GM21576 (cell line): Measurements from ENCODE around the gene CYTIP.

Experiments used
- ATAC-seq: cut with Tn5 transposase; IDR thresholded peaks from one replicate; pipeline ENCODE4 v1.9.1; 2021; ENCODE audit warnings: mild to moderate bottlenecking, moderate library complexity; ENCODE audit not compliant: unreplicated experiment

The CYTIP gene

DNA sequence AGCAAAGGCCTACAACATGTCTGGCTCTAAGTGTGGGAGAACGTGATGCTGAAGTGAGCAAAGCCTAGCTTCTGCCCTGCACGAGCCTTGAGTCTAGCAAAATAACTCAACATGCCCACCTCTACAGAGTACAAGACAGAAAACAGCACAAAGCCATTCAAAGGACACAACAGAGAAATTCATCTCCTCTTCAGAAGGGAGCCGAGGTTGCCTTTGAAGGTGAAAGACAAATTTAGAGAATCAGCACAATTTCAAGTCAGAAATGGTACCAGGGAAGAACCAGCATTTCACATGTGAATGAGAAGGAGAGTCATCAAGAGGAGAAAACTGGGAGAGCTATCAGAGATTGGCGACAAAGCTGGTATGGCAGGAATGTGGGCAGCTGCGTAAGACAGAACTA is 21.7 kb upstream of the CYTIP start:
- ATAC-seq, result no peak

DNA sequence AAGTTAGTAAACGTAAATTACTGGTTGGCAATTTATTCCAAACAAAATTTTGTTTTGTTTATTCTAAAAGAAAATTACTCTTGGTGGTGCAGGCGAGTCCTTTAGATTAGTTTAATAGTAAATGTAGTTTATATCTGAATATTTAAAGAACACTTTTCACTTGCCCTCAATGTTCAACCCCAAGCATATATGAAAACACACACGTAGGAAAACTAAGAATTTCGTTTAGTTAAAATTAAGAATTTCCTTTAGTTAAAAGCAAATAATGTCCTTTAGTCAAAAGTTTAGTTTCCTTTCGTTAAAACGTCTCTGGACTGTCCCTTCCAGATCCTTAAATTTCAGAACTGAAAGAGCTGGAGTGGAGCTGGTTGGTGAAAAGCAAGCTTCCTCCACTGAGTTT is 19.1 kb upstream of the CYTIP start:
- ATAC-seq, result no peak

DNA sequence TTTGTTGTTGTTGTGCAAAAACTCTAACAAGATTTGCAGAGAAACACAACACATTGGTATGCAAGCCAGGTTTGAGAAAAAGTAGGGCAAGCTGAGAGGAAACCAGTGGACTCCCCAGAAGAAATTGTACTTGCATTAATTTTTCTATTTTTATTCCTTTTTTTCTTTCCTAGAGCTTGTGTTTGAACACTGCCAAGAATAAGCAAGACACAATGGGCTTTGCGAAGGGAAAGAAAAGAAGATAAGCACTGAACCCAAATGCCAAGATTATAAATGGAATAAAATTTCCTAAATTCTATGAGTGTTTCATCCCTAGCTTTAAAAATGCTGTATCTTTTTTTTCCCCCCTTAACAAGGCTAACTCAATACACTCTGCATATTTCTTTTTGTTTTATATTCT is 17.0 kb upstream of the CYTIP start:
- no peak for ATAC-seq

DNA sequence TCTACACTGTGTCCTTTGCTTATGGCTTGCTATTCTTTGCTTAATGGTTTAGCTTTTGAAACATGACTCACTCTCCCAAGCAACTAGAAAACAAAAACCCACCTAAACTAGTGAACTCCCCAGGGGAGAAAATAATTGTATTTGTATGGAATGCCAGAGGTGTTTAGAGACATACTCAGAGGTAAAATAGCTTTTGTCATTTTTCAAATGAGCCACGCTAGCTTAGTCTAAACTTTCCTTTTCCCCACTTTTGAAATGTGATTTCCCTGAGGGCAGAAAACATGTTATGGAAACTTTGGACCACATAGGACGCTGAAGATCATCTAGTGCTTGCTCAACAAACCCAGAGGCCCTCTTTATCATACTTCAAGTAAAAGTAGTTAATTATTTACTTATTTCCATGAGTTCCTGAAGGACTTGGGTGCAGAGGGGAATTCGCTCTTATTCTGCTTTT is 16.5 kb upstream of the CYTIP start:
- no peak for ATAC-seq

DNA sequence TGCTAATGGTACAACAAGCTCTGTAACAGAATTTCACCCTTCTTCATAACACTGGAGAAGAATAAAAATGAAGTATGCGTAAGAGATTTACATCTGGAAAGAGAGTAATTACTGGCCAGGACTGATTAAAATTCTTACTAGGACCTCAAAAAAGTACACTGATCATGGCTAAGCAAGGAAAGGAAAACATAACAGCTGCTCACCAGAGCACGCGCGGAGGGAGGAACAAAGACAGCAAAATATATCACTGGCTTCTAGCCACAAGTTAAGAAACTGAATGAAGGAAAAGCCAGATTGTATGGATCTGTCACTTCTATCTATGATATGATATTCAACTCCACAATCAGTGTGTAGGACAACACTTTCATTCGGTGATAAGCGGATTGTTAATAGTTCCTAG is 15.6 kb upstream of the CYTIP start:
- no peak for ATAC-seq

DNA sequence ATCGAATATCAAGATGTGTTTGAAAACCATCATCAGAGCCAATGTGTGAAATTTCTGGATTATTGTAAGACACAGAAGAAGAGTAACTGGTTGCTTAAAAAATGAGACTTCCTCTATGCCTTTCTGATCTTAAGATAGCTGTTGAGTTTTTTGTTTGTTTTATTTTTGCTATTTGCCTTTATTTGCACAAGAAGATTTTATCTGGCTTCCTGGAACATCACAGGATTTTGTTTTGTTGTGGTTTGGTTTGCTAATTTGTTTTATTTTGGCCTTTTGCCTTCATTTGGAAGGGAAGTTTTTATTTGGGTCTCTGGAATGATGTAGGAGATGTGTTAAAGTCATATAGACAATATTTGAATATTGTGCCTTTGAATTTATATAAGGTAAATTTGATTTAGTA is 3.9 kb upstream of the CYTIP start:
- ATAC-seq, result no peak

DNA sequence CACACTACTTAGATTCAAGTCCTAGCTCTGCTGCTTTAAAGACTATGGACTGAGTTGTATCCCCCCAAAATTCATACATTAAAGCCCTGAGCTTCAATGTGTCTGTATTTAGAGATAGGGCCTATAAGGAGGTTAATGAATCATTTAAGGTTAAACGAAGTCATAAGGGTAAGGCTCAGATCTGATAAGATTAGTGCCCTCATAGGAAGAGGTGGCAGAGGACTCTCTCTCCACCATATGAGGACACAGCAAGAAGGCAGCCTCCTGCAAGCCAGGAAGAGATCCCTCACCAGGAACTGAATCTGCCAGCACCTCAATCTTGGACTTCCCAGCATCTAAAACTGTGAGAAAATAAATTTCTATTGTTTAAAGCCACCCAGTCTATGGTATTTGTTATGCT is 3.1 kb upstream of the CYTIP start:
- ATAC-seq, result no peak

DNA sequence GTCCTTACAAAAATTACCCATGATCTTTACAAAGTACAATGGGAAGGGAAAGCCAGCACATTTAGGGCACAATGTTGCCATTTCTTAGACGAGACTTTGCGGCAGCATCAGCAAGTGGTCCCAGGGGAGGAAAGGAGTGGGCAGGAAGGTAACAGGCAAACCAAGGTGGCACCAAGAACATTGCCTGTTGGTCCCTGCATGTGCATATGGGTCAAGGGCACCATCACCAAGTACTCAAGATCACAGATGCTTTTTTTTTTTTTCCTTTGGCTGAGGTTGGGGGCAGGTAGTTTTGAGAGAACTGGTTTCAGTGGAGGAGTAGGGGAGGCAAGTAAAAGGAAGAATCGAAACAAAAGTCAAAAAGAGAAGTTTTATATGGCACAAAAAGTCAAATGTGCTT is 752 bp upstream of the CYTIP start:
- peak; percentile 26 for ATAC-seq

DNA sequence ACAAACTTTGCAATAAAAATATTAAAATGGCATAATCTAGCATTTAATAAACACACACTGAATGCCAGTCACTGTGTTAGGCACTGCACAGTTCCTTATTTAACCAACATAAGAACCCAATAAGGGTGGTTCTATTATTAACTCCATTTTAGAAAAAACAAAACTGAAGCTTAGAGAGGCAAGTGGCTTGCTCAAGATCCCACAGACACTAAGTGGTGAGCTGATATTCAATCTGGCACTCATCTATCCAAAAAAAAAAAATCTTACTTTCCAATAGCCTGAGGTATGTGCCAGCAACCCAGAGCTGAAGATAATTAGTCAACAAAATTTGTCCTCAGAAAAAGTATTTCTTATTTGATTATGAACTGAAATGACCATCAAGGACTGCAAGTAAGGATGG is 799 bp downstream of the CYTIP start:
- ATAC-seq, result no peak

DNA sequence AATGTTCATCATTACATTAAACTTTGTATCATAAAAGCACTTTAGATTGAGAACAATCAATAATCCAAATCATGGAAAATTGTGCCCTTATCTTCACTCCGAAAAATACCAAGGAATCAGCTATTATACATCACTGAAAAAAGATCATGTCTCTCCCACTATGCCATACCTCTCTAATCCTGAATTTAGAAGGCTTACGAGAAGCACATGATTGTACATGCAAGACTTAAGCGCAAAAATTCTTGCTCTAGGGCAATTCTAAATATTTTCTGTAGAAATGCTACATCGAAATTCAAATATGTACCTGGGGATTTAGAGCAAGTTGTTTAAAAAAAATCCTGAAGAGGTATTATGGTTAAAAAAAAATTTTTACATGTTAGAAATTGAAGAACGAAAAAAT is 1.3 kb downstream of the CYTIP start:
- ATAC-seq, result no peak

DNA sequence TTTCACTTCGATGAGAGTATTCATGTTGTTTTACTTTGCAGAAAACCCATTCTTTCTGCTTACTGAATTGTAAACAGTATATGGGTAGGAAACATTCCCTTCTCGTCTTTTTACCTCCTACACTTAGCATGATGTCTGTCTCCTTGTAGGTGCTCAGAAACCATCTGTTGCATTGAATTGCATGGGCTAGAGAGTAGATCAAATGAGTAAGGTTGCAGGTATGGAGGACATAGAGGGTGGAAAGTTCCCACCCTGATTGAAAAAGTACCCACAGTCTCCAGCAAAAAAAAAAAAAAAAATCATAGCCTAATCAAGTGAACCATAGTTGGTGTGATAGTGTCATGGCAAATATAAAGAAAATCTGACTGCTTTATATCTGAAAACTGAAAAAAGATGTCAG is 1.7 kb downstream of the CYTIP start:
- no peak for ATAC-seq

DNA sequence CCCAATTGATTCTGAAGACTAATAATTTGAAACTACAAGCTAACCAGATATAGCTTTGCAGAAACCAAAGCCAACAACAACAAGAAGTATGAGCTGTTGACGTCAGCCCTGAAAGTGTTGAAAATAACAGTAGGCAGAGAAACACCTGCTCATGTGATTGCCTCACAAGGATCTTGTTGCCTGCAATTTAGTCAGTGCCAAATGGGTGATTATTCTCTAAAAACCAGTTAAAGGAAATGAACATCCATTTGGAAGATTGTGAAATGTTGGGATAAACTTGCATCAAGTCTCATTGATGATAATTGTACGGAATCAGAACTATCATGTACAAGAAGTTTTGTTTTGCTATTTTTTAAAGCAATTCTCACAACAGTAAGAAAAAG is 2.8 kb downstream of the CYTIP start:
- ATAC-seq, result peak; percentile 43

DNA sequence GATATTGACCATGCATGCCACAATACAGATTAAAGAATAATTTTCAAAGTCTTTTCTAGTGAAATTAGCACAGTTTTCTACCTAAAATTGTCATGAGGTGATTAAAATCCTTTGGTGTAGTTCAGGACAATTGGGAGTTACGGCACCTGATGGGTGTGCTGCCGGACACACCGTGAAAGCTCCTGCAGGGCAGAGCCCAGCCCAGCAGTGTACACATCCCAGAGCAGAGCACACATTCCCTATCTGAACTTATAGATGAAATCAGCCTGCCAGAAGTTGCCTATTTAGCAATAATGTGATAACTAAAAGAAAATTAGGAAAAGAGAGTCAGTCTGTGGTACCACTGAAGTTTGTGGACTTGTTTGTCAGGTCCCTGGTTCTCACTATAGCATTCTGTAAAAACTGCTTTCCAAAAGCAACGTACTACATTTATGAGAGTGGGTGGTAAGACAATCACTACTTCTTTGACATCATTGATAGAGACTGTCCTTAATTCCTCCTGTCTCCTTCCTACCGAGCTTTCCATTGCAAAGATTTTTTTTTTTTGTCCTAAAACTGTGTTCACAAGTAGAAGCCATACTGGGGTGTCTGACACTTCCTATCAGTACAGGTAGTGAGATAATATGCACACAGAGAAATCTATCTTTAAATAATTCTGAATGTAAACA is 3.4 kb downstream of the CYTIP start:
- ATAC-seq, result no peak

DNA sequence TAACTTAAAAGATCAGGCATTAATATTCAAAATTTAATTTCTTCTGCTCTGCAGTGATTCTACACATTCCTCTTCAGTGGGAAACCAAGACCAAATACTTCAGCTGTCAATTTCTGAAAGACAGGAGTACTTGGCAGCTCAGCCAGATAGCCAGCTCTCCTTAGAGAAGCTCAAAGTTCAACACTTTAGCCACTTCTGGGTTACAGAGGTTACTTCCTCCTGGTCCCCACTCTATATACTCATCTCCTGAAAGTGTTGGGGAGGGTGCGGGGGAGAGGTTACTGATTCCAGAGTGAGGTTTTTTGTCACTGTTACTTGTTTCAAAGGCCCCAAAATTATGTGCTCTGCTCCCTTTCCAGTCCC is 4.1 kb downstream of the CYTIP start:
- peak; percentile 37 for ATAC-seq

DNA sequence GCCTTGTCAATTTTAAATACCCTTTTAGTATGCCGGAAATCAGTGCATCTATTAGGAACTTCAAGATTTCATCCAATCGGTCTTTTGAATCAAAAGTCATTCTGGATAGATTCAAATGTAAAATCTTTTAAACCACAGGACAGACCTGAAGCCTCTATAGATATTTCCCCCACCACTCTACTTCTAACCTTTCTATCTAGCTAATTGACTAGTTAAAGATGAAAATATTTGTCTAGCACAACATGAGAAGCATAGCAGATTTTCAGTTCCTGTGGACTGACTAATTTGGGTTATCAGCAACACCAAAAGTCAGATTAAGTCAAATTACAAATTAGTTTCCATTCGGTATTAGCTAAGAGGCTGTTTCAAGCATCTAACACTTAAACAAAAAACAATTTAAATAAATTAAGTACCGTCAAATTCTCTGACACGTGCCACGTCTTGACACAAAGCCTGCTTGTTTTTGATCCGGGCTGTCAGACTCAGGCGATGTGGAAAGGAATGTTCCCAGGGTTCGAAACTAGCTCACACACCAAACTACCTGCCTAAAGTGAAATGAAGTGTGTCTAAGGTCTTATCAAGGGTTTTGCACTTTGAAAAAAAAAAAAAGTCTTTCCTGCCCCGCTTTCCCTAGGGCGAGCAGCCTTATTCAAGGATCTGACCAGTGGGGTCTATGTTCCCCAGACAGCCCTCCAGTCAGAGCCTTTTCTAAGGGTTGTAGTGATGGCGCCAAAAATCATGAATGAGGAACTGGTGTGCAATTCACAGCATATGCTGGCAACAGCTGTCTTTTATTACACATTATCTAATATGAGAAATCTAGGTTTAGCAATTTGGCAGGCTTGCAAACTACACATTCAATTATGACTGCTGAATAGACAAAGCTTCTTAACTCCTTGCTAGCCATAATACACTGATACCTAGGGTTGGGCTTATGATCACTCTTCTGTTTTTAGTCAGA is 4.7 kb downstream of the CYTIP start:
- ATAC-seq, result no peak

DNA sequence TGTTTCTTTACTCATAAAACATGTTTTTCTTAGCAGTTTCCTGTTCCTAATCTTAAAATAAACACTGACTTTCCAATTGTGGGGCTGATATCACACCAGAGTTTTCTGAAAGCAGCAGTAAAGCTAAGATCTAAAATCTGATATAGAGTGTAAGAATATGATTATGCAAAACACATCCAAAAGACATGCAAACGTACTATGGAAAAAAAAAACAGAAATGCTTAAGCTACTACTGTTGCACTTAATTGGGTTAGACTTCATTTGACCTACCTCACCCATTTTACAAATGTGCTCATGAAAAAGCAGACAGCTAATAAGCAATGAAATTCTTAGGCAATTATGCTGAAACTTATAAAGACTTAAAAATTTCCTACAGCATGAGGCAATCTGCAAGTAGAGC is 10.5 kb downstream of the CYTIP start:
- no peak for ATAC-seq

DNA sequence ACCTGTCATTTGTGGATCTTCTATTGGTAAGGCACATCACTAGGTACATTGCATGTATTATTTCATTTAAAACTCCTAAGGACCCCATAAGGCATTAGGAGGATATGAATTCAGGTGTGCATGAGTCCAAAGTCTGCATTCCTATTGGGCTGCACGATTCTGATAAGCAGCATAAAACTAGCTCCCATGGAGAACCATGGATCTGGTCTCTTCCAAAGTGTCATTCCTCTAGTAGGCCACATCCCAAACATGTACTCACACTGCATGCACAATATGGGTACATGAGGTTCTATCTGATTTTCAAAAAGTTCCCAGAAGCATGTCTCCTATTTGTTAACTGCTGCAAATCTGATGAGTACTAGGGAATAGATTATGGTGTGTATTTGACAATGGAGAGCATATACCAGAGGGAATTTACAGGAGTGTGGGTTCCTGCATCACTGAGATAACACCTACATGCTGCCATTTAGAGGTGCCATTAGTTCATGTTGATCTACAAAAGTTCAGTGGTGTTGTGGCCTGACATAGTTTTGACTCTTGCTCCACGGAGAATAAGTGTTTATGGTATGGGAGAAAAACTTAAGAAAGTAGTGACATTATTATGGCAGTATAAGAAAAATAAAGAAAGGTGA is 11.3 kb downstream of the CYTIP start:
- ATAC-seq, result no peak

DNA sequence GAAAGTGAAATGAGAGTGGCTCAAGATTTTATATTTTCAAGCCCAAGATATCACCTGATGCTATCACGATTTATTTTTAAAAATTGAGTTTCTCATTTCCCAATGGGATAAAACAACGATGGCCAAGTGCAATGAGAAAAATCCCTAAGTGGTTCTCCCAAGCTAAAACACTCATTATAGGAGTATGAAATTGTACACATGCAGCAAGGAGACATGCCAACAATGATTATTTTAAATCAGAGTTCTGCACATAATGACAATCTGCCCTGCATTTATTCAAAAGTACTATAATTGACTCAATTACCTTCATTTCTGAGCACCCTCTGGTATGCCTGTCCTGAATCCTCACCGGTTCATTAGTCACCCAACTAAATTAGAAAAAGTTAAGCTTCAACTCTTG is 12.7 kb downstream of the CYTIP start:
- no peak for ATAC-seq

DNA sequence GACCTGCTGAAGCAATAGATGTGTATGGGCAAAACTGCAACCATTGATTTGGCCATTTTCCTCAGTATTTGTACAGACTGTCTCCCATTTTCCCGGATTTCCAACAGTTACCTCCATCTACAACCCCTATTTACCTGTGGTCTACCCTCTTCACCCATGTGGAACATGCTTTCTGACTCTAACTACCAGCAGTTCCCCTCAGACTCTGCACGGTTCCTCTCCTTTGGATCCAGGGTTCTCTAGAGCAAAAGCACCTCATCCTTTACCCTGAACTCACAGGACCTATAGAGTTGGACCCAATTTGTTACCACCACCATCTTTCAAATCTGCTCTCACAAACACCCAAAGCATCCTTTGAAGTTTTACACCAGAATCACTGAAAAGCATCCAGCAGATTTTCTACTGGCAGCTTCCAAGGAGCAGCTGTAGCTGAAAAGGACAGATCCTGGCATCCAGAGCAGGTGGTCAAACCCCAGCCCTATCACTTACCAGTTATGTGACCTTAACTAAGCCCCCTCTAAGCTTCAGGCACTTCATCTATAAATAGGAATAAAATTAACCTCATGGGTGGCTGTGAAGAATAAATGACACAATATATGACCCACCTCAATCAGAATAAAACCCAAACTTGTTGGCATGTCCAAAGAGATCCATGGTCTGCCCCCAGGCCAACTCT is 15.3 kb downstream of the CYTIP start:
- ATAC-seq, result no peak

DNA sequence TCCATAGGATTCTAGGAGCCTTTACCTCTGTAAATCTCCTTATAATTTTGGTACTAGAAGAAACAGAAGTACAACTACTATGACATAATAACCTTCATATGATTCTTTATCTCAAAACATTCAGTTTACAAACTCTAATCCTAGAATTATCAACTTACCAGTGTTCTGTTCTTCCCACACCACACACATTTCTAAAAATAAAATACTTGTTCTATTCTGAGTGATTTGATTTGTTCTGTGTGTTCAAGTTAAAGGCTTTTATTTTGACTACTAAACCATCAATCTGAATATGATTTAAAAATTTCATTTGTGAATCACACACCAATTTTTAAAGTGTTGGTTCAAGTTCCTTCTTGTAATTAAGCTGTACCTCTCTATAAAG is 16.0 kb downstream of the CYTIP start:
- no peak for ATAC-seq
